Activated CD8-positive, alpha-beta memory T cell treated with anti-CD3 and anti-CD28 coated beads for 48 hours (primary cell): ENCODE data around the gene XCR1.

ENCODE experiments used
- DNase-seq, 3 experiments: peaks; one replicate each; pipeline ENCODE4 v3.0.0-alpha.2; 2020; ENCODE audit warnings: low read depth in 2 of 3, low spot score in 2 of 3

XCR1 gene

DNA sequence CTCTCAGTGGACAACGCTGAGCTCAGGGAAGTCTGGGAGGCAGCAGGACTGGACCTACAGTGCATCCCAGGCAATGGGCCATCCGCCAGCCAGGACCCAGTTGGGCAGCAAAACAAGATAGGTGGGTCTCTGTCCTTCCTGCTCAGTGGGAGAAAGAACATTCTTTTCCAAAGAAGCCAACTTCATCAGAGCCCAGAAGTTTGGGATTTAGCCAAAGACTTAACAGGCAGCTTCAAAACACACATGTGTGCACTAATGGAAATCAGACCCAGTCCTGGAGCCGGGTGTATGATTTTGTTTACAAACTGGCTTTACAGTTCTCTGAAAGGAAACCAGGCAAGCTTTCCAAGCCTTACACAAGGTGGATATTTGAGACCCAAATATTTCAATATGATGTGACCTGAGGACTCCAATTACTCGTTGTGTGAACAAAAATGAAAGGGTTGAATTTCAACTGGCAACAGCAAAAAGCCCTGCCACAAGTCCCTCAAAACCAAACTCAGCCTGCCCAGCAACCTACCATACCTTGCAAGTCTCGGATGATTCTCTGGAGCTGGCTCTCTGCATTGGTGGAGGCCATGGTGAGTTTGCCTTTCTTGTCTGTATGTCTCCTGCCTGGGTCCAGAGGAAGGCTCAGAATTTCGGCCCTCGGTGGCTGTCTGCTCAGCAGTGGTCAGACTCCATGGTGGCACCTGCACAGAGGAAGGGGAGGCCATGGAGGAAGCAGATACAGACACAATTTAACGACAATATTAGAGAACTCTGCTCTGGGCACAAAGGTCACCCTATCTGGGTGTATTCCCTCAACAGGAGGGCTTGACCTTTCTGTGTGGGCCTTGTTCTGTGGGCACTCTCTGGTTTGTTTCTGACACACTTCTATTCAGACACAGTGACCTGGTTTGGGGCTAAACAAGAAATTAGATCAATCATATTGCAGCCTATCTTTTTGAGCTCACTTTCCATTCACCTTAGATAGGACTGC, 42.7 kb downstream of the XCR1 start:
- DNase-seq: no peak

DNA sequence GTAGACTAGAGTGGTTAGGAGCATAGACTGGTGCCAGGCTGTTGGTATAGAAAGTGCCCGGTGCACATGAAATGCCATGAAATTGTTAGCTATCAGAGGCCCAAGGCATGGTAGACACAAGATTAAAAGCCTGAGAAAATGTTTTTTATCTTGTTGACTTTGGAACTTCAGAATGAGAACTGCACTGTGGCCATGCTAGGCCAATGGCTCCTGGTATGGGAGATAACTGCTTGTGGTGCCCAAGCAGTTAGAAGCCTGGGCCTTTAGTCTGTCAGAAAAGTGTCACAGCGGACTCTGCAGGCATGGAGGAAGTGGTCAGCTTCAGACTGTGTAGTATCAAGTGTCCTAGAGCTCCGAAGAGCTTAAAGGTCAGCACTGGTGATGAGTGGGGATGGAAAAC, 43.5 kb downstream of the XCR1 start:
- no peak for DNase-seq

DNA sequence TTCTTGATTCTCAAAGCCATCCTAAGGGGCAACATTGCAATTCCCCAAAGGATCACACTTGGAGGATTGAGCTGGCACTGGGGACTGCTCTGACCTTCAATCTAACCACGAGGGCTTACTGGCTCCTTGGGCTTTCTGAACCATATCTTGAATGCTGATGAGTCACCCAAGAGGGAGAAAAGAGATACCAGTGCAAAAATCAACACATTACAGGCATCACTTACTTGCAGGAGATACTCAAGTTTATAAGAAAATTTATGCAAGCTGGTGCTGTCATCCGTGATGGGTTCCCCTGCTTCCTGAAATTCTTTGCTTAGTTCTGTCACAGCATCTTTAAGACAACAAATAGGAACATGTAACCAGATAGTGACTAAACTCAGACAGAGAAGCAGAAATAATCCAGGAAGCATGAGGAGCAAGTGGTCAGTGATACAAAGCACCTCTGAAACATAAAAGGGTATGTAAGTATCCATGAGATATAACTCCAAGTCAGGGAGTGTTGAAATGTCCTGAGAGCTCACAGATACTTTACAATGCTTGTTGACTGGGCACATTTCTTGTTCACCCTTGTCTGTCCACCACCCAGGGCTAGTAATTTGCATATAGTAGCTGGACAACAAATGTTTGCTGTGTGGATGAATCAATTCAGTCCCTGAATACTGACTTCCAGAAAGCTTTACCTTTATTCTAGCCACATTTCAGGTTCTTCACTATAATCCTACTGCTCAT, 45.8 kb downstream of the XCR1 start:
- no peak for DNase-seq

DNA sequence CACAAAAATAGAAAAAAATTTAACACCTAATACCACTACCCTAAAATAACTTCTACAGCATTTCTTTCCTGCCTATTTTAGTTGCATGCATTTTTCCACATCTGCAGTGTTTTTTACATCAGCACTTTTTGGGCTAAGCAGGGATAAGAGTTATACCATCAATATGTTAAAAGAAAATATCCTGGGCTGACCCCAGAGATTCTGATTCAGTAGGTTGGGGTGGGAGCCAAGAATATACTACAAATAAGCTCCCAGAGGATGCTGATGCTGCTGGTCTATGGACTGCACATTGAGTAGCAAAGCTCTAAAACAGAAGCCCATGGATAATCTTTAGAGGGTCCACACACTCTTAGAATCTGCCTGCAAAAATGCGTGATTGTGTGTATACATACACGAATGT, 46.5 kb downstream of the XCR1 start:
- DNase-seq: no peak

DNA sequence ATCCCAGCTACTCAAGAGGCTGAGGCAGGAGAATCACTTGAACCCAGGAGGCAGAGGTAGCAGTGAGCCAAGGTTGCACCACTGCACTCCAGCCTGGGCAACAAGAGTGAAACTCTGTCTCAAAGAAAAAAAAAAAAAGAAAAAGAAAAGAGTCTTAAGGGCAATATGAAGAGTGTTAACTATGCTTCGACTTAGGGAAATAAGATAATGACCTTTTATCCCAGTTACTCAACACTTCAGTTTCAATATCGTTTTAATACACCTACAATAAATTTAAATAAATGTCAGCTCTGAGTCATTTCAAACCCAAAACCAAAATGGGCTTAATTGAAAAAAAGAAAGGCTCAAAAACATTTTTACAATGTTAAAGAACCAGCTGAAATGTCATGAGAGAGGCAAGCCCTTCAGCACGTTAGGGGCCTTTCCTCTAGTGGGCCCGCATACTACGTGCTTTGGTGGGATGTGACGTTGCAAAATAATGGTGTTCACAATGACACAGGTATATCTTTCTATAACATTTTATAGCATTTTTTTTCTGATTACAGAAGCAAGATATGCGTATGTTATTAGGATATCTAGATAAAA, 47.0 kb downstream of the XCR1 start:
- no peak for DNase-seq

DNA sequence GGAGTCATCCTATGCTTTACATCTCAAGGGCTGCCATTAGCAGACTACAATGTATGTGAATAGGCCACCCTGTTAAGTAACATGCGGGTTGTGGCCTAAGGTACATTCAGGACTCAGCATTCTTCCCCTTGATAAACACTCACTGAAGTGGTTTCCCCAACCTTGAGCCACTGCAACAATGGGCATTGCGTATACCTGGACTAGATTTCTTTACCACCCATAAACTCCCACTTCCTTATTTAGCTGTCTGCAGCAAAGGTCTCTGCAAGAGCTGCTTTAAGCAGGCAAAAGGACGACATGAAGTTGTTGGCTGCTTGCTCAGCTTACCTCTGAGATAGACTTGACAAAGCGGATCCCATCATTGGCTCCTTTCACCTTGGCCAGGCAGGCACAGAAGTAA, 47.9 kb downstream of the XCR1 start:
- DNase-seq: no peak

DNA sequence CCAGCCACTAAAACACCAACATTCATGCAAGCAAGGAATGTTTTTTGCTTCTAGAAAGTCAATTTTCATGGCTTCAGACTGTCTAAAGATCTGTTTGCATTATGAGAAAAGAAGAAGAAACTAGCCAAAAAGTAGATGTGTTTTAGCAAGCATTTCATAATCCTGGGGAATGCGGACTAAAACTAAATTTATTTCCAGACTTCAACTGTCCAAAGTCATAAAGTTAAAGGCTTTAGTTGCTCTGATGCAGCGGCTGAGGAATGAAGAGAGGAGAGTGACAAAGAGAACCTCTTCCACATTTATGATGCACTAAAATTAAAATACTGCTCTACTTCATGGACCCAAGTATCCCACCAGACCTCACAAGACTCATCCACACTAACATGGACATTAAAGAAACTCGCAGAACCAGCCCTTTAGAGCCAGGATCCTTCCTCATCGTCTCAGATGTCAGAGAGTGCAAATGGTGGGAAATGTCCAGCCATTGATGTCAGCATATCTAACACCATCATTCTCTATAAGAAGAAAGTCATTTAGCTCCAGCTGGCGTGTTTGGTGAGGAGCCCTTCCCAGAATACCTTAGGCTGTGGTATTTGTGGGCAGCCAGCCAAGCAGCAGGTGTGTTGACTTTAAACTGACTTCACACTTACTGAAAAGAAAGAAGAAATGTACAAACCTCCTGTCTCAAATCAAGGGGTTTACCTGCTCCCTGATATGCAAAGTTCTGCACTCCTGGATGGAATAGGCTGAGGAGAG, 49.1 kb downstream of the XCR1 start:
- no peak for DNase-seq

DNA sequence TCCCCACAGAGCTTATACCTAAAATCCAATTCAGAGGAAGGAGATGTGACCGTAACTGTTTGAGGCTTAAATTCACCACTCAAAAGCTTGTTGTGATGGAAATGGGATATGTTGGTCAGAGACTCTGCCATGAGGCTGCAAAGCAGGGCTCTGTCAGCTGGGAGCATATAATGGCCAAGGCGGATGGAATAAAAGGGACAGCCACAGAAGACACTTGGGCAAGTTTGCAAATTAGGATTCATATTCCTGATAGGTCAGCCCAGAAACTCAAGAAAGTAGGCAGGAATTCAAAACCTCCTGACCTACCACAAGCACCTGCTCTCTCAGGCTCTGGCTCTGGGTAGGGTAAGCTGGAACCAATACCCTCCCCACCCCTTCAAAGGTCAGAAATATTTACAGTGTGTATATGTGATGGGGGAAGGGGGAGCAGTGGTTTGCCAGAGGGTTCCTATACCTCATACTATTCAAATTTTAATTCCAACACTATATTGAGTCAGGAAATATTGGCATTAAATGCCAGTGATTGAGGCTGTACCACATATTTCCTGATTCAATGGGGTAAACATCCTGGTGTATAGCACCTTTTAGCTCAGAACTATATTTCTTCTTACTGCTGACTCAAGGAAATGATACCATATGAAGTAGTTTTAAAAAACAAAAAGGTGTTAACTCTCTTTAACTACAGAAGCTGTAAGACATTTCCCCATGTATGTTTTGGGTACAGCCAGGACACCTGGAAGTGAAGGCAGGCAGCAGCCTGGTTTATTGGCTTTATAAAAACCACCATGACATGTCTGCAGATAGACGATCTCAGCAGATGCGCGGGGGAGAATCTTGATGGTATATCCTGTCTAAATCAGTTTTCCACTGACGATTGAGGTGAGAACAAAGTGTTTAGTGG, 50.8 kb downstream of the XCR1 start:
- DNase-seq: no peak

DNA sequence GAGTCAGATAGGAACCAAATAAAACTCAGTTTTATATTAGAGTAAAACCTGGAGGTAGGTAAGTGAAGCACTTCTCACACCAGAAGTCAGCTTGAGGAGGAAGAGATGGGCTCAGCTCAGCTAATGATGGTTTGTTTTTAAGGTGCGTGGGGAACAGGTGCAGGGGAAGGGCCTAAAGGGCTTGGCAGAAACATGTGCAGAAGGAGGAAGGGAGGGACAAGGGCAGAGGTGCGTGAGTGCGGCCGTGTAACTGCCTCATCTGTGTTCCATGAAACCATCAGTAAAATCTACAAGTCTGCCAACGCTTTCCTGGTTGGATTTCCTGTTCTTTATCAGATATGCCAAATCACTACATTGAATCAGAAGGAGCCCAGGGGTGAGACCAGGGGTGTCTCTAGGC, 51.6 kb downstream of the XCR1 start:
- DNase-seq: no peak

DNA sequence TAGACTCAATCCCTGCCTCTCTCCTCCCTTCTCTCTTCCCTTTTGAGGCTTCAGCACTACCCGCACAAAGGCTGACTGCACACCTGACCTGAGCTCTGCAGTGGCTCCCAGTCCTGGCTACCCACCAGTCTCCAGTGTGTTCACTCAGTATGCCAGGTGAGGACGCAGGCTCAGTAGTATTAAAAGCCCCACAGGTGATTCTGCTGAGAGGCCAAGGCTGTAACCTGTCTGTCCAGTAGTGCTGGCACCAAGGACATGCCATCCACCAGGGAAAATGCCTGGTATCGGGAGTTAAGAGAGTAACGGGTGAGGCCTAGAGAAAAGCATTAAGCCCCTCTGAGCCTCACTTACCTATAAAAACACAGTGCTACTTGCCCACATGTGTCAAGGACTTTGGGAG, 52.6 kb downstream of the XCR1 start:
- no peak for DNase-seq

DNA sequence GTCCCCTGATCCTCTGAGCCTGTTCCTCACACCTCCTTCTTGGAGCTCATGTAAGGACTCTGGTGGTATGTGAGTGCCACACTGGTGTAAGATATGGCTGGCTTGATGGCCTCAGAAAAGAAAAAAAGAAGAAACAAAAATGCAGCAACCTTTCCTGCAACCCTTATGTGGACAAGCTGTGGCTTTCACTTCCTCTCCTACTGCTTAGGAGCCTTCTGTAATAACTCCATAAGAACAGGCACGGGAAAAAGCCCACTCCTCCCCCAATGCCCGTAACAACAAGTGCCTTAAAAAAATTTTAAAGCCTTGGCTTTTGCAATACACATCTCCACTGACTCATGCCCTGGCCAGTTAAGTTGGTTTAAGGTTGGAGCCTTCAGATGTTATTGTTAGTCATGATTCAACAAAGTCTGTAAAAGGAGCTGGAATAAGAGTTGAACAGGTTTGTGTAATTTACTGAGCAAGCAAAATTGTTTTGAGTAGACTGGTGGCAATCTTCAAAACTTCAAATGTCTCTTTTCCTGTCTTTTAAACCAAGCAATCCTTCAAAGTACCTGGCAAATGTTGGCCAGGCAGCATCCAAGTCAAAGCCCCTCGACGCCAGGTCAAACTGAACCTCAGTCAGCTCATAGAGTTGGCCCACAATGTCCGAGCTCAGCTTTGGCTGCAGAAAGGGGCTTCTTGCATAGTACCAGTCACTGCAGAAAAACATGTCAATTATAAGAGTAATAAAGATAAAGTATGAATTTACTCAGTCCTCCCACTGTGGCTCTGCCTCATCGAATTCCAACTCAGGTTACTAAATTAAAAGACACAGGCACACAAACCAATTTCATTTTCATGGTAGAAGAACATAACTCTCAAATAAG, 54.5 kb downstream of the XCR1 start:
- DNase-seq: no peak

DNA sequence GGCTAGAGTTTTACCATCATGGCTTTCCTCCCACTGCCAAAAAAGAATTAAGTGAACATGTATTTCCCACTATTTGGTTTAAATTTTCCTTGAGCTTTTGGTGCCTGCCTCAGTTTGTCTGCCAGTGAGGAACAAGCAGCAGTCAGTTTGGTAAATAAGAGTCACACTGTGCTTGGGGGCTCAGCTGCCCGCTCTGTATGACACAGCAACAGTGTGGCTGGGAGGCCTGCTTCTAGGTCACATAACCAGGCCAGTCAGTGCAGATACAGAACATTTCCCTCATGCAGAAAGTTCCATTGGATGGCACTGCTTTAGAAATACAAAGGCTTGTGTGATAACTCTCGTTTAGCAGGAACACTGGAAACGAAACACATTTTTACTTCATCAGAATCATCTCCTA, 57.3 kb downstream of the XCR1 start:
- DNase-seq: no peak

DNA sequence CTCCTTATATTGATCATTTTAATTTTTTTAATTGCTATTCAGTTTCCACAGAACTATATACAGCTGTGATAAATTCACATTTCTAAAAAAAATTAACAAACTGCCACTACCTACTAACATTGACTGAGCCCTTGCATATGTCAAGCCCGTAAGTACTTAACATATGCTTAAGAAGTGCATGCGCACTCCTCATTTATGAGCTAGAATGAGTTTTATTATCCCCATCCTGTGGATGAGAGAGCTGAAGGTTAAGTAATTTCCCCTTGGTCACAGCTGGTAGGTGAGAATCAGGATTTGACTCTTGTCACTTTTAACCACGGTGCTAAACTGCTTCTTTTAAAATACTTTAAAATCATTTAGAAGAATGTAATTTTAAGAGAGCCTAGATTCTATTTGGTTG, 58.2 kb downstream of the XCR1 start:
- no peak for DNase-seq

DNA sequence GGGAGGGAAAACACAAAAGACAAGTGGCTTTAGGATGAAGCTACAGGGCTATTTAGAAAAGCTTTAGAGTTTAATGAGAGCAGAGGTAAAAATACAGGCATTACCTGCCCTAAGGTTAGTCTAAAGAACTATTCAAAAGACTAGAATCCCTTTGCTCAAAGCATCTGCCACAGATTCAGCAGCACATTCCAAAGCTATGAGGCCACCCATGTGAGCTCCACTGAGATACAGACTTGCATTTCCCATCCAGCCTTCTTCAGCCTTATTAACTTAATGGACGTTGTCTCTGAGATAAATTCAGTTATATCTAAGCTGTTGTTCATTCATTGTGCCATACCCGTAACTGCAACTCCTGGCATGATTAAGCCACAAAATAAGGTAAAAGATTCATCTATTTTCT, 58.6 kb downstream of the XCR1 start:
- no peak for DNase-seq

DNA sequence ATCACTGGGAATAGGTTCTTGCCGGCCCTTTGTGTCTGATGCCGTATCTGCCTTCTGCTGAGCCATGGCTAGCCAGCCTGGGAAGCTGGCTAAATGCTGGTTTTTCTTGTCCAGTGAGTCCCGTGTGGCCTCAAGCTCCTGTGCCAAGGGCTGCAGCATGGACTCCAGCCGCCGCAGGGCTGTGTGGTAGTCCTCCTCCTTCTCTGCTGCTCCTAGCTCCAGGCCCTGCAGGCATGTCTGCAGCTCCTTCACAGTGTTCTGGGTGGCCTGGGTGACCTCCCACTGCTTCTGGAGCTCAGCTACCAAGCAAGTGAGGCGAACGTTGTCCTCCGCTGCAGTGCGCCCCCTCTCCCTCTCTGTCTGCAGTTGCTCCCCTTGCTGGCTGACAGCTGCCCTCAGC, 59.1 kb downstream of the XCR1 start:
- no peak for DNase-seq

DNA sequence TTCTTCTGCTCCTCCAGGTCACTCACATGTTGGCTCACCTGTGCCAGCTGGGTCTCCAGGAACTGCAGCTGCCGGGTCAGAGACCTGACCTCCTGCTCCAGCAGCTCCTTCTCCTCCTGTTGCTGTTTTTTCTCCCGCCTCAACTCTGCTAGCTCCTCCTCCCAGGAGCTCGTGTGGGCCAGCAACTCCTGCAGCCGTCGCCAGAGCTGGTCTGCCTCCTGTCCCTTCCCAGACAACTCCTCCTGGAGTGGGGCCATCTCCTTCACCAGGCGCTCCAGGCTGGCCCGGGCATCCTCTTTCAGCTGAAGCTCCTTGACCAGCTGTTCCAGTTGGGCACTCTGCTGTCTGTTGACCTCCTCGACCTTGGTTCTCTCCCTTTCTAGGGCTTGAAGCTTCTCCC, 59.6 kb downstream of the XCR1 start:
- no peak for DNase-seq
